Testis (tissue), 3 donors: Measurements from ENCODE around the gene PRKCZ. TPM values are rescaled to one million over a fixed set of nuclear protein-coding genes. Genes with fewer than 3 reads are reported as not detected.

Experiments
- DNase-seq: peaks from one replicate; pipeline ENCODE4 v3.0.0-alpha.2; 2019
- H3K27ac ChIP-seq, 2 donors: fragments of 200-600 bp; sonication (generic); one replicate each; pipeline ENCODE4 v1.5.1; 2019
- H3K27me3 ChIP-seq: fragments of 200-600 bp; sonication (generic); one replicate; pipeline ENCODE4 v1.5.1; 2019
- H3K36me3 ChIP-seq: fragments of 200-600 bp; sonication (generic); one replicate; pipeline ENCODE4 v1.5.1; 2017; ENCODE audit warnings: low read depth; ENCODE audit errors: missing control alignments
- H3K4me1 ChIP-seq: fragments of 200-600 bp; sonication (generic); one replicate; pipeline ENCODE4 v1.5.1; 2019
- H3K4me3 ChIP-seq, 2 donors: fragments of 200-600 bp; sonication (generic); one replicate each; pipeline ENCODE4 v1.5.1; 2017 to 2019
- H3K9me3 ChIP-seq: fragments of 200-600 bp; sonication (generic); one replicate; pipeline ENCODE4 v1.5.1; 2017
- CTCF ChIP-seq, 3 experiments: fragments of 450-650 bp in 2 of 3; fragments of 200-600 bp in 1 of 3; sonication (generic) in 1 of 3; IDR thresholded peaks; one replicate each; pipeline ENCODE4 v1.5.1; 2016 to 2019; ENCODE audit warnings: antibody characterized with exemption in 3 of 3, mild to moderate bottlenecking in 2 of 3, moderate library complexity in 1 of 3
- POLR2A ChIP-seq: fragments of 450-650 bp; IDR thresholded peaks from one replicate; pipeline ENCODE4 v1.6.1; 2017; ENCODE audit warnings: antibody characterized with exemption, mild to moderate bottlenecking, moderate library complexity
- WGBS, 2 donors: methylation state at CpG; one replicate each; pipeline ENCODE4 v1.1.5; 2018; 5-methylcytosine and 5-hydroxymethylcytosine counted together
- intact Hi-C: fragments of 100-400 bp; cut with DNase I; formaldehyde crosslinking; loops from one replicate; pipeline ENCODE4 v1.15.1; 2023; ENCODE audit warnings: low total_unique reads
- polyA plus RNA-seq: library from polyadenylated mRNA; stranded (reverse); fragments of 350-450 nt; fragmentation: Illumina TruSeq; extraction: RNeasy Lipid Tissue Mini Kit (QIAGEN cat#74804); gene quantifications from one replicate; pipeline ENCODE4 v1.2.3, GENCODE V29; 2014; ENCODE audit warnings: low read depth, low replicate concordance; ENCODE audit not compliant: insufficient read depth
- total RNA-seq, 2 donors: library from RNA; depleted of rRNA; stranded (reverse); fragments of >200 nt; gene quantifications; one replicate each; pipeline ENCODE4 v1.2.3, GENCODE V29; 2016

The PRKCZ gene
- total and polyA plus RNA-seq, 3 donors from 2014 or later, result 86.4 to 142 (median 123) TPM

DNA sequence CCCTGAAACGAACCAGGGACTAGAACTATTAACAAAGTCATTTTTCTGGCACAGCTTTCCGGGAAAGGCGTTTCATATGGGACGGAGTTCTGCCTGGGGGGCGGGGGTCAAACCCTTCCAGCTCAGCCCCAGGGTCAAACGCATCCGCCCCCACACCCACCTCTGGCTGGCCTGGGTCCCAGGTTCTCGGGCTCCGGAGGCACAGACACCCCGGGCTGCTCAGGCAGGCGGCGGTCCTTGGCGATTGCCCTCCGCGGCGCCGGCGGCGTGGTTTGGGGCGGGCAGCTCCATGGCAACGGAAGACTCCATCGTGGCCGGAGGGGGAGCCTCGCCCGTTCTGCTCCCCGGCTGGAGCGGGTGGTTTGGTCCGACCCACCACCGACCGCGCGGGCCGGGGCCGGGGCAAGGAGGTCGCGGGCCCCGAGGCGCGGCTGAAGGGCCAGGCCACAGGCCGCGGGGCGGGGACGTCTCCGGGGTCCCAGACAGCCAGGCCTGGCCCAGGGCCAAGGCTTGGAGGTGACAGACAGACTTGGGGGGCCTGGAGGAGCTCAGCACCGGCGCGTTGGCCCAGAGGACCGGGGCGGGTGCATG lies 46.6 kb upstream of the PRKCZ start, which contains the start of gene CFAP74:
CFAP74 (minus strand) TSS at position 246 of the 591 bp plus-strand sequence. CDS start 12,830 bp downstream, outside the sequence.
- TF ChIP-seq POLR2A (no peak), CTCF (IDR thresholded peaks at IDR 0.05) (peak in 1 of 3 experiments; percentile 6)
- no peaks in the 10 kb centered on the region for H3K4me1 ChIP-seq
- DNase-seq, result peak; percentile 69
- no peaks in the 10 kb centered on the region for H3K36me3 ChIP-seq
- peak within 1 kb of the TSS in 1 of 2 donors; percentile 14 for H3K27ac ChIP-seq
- intact Hi-C loops, result no loop called here
- WGBS, 2 donors, result 12 to 17% methylated on average over 16 to 41 of the region's 49 CpGs
- peak within 1 kb of the TSS; percentile 37 to 42 for H3K4me3 ChIP-seq
- no peaks in the 10 kb centered on the region for H3K27me3 ChIP-seq
- no peaks in the 10 kb centered on the region for H3K9me3 ChIP-seq

DNA sequence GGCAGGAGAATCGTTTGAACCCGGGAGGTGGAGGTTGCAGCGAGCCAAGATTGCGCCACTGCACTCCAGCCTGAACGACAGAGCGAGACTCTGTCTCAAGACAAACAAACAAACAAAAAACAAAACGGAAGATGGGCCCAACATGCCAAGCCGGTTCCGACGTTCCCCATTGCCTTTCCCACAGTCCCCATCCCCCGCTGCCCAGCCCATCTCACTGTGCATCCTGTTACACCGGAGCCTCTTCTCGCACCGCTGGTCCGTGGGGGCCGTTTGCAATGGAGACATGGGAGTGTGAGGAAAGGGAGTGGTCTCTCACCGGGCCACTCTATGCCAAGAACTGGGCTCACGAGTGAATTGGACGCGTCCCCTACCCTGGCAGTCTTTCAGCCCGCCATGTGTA lies 45.4 kb upstream of the PRKCZ start:
- Histone ChIP-seq H3K4me1 (no peaks in the 10 kb centered on the region), H3K27ac (no peak overlapping the region), H3K9me3 (no peaks in the 10 kb centered on the region), H3K27me3 (no peaks in the 10 kb centered on the region), H3K36me3 (no peaks in the 10 kb centered on the region), H3K4me3 (no peak overlapping the region)
- no peak for TF ChIP-seq POLR2A
- no peak for TF ChIP-seq CTCF (IDR thresholded peaks at IDR 0.05)
- intact Hi-C loops, result no loop called here
- 80 to 82% methylated on average over 21 of the region's 21 CpGs for WGBS, 2 donors
- DNase-seq, result no peak

GRCh38 chr1:2009101-2010053 lies 40.8 kb upstream of the PRKCZ start:
- Histone ChIP-seq H3K36me3 (no peaks in the 10 kb centered on the region), H3K27me3 (no peaks in the 10 kb centered on the region), H3K4me3 (no peak overlapping the region), H3K27ac (no peak overlapping the region), H3K9me3 (no peaks in the 10 kb centered on the region), H3K4me1 (no peaks in the 10 kb centered on the region)
- DNase-seq, result no peak
- no peak for TF ChIP-seq POLR2A
- TF ChIP-seq CTCF (IDR thresholded peaks at IDR 0.05), result no peak
- 86 to 88% methylated on average over 24 to 27 of the region's 27 CpGs for WGBS, 2 donors
- intact Hi-C loops, result no loop called here

GRCh38 chr1:2014181-2014580 lies 36.0 kb upstream of the PRKCZ start:
- Histone ChIP-seq H3K4me1 (no peaks in the 10 kb centered on the region), H3K27me3 (no peaks in the 10 kb centered on the region), H3K27ac (no peak overlapping the region), H3K9me3 (no peaks in the 10 kb centered on the region), H3K36me3 (no peaks in the 10 kb centered on the region), H3K4me3 (no peak overlapping the region)
- intact Hi-C loops, result no loop called here
- no peak for TF ChIP-seq POLR2A
- WGBS, 2 donors, result 84 to 91% methylated on average over 10 to 15 of the region's 15 CpGs
- no peak for DNase-seq
